Measurements from ENCODE around the gene URI1. TPM values are rescaled to one million over a fixed set of nuclear protein-coding genes. Genes with fewer than 3 reads are reported as not detected.

URI1 gene
- total and polyA plus RNA-seq, 4 donors: 21.5 to 60.8 (median 32.5) TPM

DNA sequence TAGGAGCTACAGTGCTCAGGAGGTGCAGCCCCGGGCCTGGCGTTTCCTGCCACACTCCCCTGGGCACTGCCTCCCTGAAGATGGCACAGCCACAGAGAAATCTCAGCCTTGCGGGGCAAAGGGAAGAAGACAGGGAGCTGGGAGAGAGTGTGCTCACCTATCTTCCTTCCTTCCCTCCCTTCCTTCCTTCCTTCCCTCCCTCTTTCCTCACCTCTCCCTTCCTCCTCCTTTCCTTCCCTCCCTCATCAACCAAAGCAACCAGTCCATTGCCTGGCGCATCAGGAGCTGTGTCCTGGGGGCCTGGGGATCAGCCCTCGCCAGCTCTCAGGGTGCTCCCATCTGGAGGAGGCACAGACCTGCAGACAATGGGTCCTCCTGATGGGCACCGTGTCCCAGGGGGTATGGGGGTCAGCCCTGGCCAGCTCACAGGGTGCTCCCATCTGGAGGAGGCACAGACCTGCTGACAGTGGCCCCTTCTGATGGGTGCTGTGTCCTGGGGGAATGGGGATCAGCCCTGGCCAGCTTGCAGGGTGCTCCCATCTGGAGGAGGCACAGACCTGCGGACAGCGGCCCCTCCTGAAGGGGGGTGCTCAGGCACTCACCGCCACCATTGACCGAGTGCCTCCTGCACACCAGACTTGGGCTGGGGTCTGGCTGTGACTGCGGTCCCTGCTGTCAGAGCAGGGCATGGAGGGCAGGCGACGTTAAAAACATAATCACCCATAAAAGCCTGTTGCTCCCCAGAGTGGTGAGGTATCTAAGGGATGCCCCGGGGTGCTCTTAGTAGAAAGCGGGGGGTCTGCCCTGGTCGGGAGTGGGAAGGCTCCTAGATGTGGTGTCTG is 120.2 kb downstream of the URI1 start:
- no peak for ATAC-seq (ENCODE audit: insufficient read depth, low FRiP score)
- peaks cover 0 to 5% (median 0%) of the 10 kb centered on the region in 3 donors for H3K27me3 ChIP-seq (ENCODE audit: control insufficient read depth in 3 of 3, insufficient read depth in 3 of 3, low read length in 2 of 3)
- no peak for TF ChIP-seq CTCF (IDR thresholded peaks at IDR 0.05; ENCODE audit: control extremely low read depth, extremely low read depth)
- H3K36me3 ChIP-seq (ENCODE audit: control insufficient read depth in 4 of 4, insufficient read depth in 4 of 4, low read length in 4 of 4): no peaks in the 10 kb centered on the region
- 81% methylated on average over 16 of the region's 16 CpGs for WGBS, 2 donors
- H3K9me3 ChIP-seq (ENCODE audit: control insufficient read depth in 4 of 4, insufficient read depth in 3 of 4, low read length in 3 of 4): peaks cover 0 to 2% (median 0%) of the 10 kb centered on the region in 4 donors
- no peaks in the 10 kb centered on the region for H3K4me1 ChIP-seq (ENCODE audit: control insufficient read depth in 5 of 5, insufficient read depth in 5 of 5, low read length in 5 of 5)
- no peak overlapping the region for H3K4me3 ChIP-seq
- DNase-seq: no peak
- no peak overlapping the region for H3K9ac ChIP-seq (ENCODE audit: insufficient read depth in 1 of 2, low read length in 2 of 2)
- no peak overlapping the region for H3K27ac ChIP-seq (ENCODE audit: low read depth in 1 of 2, low read length in 1 of 2)

DNA sequence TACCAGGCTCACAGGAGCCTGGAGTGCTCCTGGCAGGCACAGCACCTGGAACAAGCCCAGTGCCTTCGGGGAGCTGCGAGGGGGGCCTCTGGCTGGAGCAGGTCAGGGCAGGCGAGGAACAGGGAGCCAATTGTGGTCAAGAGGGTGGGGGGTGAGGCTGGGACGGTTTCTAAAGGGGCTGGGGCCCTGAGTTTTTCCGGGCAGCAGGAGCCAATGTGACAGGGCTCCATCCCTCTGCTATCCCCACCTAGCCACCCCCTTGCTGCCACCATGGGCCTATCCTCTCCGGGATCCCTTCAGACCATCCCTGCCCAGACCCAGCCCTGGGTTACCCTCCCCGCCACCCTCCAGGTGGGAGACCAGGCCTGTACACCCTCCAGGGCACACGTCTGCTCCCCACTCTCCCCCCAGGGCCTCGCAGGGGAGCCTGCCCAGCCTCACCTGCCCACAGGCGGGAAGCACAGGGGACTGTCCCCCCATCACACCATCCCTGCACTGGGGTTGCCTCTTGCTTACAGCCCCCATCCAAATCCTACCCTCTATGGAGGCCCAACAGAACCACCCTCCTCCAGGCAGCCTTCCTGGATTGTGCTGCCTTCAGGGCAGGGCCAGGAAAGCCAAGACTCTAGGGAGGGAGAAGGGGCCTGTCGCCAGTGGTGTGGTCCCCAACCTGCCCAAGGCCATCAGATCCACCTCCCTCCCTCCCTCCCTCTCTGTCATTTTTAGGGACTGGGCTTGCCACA is 121.0 kb downstream of the URI1 start:
- no peak for ATAC-seq (ENCODE audit: insufficient read depth, low FRiP score)
- DNase-seq: no peak
- WGBS, 2 donors: 82 to 85% methylated on average over 10 to 11 of the region's 11 CpGs
- TF ChIP-seq CTCF (IDR thresholded peaks at IDR 0.05; ENCODE audit: control extremely low read depth, extremely low read depth): no peak
- H3K27me3 ChIP-seq (ENCODE audit: control insufficient read depth in 3 of 3, insufficient read depth in 3 of 3, low read length in 2 of 3): peaks cover 0 to 5% (median 0%) of the 10 kb centered on the region in 3 donors
- H3K9ac ChIP-seq (ENCODE audit: insufficient read depth in 1 of 2, low read length in 2 of 2): no peak overlapping the region
- no peak overlapping the region for H3K4me3 ChIP-seq
- no peaks in the 10 kb centered on the region for H3K36me3 ChIP-seq (ENCODE audit: control insufficient read depth in 4 of 4, insufficient read depth in 4 of 4, low read length in 4 of 4)
- no peak overlapping the region for H3K27ac ChIP-seq (ENCODE audit: low read depth in 1 of 2, low read length in 1 of 2)
- H3K4me1 ChIP-seq (ENCODE audit: control insufficient read depth in 5 of 5, insufficient read depth in 5 of 5, low read length in 5 of 5): no peaks in the 10 kb centered on the region
- H3K9me3 ChIP-seq (ENCODE audit: control insufficient read depth in 4 of 4, insufficient read depth in 3 of 4, low read length in 3 of 4): peaks cover 0 to 2% (median 0%) of the 10 kb centered on the region in 4 donors

DNA sequence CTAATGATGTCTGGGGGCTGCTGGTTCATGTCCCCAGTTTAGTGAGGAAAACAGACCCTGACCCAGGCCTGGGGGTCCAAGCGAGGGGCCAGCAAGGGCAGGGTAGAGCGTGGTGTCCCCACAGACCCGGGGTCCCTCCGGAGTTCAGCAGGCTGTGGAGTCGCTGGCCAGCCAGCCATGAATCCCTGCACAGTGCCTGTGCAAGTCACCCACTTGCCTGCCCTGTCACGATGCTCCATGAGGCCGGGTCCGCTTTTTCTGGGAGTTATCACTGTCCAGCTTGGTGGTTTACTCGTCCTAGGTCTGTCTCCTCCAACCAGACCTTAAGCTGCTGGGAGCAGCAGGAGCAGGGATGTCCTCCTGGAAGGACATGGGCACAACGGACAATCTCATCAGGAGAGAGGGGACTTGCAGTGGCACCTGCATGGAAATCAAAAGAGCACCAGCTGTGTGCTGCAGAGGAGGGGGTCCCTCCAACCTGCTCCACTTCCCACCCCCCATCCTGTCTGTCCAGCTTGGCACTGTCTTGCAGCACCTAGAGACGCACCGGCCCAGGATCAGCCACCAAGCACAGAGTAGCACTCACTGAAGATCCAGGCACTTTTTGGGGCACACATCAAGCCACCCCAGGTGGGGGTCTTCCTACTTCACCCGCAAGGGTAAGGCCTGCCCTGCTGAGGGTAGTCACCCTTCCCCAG is 121.8 kb downstream of the URI1 start:
- no peak for TF ChIP-seq CTCF (IDR thresholded peaks at IDR 0.05; ENCODE audit: control extremely low read depth, extremely low read depth)
- H3K36me3 ChIP-seq (ENCODE audit: control insufficient read depth in 4 of 4, insufficient read depth in 4 of 4, low read length in 4 of 4): no peaks in the 10 kb centered on the region
- H3K9ac ChIP-seq (ENCODE audit: insufficient read depth in 1 of 2, low read length in 2 of 2): no peak overlapping the region
- ATAC-seq (ENCODE audit: insufficient read depth, low FRiP score) (no peak), DNase-seq (no peak)
- no peaks in the 10 kb centered on the region for H3K4me1 ChIP-seq (ENCODE audit: control insufficient read depth in 5 of 5, insufficient read depth in 5 of 5, low read length in 5 of 5)
- H3K9me3 ChIP-seq (ENCODE audit: control insufficient read depth in 4 of 4, insufficient read depth in 3 of 4, low read length in 3 of 4): peaks cover 0 to 2% (median 0%) of the 10 kb centered on the region in 4 donors
- peaks cover 0 to 5% (median 0%) of the 10 kb centered on the region in 3 donors for H3K27me3 ChIP-seq (ENCODE audit: control insufficient read depth in 3 of 3, insufficient read depth in 3 of 3, low read length in 2 of 3)
- H3K27ac ChIP-seq (ENCODE audit: low read depth in 1 of 2, low read length in 1 of 2): no peak overlapping the region
- 85 to 93% methylated on average over 13 of the region's 13 CpGs for WGBS, 2 donors
- no peak overlapping the region for H3K4me3 ChIP-seq
